C1 segment of cervical spinal cord (tissue), 14 donors: ENCODE data around the gene SGK2.

Experiments
- DNase-seq, 14 donors: peaks; one replicate each; lab custom pipeline; 2025; lab: John Stamatoyannopoulos, UW

Gene SGK2

DNA sequence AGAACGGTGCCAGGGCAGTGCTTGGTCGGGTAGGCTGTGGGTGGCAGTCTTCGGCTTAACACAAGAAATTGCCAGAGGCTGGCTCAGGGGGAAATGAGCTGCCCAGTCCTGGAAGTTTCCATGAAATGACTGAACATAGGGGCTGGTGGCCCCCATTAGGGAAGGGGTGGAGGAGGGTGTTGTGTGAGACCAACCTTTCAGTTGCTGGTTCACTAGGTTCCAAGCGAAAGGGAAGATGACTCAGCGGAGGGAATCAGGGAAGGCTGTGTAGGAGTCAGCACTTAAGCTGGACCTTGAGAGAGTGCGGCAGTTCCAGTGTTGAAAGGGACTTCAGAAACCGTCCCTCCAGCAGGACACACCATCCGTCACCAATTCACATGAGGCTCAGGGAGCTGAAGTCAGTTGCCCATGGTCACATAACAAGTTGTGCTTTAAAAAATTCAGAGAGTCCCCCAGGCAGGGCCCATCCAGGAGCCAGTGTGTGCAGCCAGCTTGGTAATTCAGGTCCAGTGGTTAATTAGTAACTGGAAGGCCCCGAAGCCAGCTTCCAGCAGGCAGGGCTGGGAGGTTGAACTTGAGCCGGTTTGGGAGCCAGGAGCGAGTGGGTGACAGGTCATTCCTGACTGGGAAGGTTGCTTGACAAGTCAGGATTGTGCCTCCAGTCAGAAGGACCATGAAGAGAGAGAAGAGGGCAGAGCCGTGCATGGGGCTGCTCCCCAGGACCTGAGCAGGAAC is at the start of gene SGK2:
TSS of gene SGK2 (plus strand) at position 616 of the 735 bp plus-strand sequence. CDS start 7,469 bp downstream, outside the sequence.
- peak in 3 of 14 donors; percentile 18 to 83 (median 36) for DNase-seq

DNA sequence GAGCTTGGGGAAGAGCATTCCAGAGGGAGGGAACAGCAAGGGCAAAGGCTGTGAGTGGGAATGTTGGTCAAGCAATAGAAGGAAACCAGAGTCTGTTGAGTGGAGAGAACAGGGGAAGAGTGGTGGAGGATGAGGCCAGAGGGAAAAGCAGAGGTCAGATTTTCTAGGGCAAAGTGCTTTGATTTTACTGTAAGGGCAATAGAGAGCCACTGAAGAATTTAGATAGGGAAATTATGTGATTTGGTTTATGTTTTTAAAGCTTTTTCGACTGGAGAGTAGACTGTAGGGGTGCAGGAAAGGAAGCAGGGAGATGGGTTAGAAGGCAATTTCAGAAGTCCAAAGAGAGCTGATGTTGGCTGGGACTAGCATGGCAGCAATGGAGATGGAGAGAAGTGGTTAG is 46.9 kb upstream of the SGK2 start:
- DNase-seq: no peak

DNA sequence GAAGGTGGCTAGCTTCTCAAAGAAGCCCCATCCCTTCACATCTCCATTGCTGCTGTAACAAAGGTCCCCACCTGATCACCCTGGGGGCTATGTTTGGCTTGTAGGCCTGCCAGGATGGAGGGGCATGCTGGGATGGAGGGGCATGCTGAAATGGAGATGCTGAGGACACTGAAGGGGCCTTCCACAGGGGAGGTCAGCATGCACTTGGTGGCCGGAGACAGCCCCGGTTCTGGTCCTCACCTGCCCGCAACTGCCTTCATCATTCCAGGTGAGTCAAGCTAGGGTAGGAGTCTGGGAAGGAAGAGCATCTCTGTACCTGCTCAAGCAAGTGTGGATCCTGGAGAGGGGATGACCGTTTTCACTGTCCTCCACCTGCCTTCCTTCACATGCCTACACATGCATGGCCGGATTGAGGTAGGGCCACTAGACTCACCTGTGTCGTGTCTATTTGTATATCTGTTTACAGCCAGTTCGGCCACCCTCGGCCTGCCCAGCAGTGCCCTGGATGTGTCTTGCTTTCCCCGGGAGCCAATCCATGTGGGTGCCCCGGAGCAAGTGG is 45.4 kb upstream of the SGK2 start:
- DNase-seq: no peak

DNA sequence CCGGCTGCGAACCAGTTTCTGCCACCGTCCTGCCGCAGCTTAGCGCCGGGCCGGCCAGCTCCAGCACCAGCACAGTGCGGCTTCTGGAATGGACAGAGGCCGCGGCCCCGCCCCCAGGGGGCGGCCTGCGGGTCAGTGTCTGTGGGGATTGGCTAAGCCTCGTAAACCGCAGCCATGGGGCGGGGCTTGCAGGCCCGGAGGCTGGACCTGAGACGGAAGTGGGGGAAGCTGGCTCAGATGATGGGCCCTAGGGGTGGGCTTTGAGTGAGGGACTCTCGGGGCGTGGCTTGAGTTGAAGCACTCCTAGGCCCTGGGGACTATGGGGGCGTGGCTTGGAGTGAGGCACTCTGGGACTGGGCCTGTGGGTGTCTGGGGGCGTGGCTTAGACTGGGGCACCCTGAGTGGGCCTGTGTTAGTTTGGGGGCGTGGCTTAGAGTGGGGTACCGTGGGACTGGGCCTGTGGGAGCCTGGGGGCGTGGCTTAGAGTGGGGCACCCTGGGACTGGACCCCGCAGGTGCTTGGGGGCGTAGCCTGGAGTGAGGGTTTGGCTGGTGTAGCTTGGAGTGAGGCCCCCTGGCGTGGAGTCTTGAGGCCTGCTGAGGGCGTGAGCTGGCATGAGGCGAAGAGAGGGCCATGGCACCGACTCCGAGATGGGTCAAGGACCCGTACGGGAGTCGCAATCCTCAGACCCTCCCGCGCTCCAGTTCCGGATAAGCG is 44.7 kb upstream of the SGK2 start:
- DNase-seq: peak; percentile 50 to 98 (median 91)

DNA sequence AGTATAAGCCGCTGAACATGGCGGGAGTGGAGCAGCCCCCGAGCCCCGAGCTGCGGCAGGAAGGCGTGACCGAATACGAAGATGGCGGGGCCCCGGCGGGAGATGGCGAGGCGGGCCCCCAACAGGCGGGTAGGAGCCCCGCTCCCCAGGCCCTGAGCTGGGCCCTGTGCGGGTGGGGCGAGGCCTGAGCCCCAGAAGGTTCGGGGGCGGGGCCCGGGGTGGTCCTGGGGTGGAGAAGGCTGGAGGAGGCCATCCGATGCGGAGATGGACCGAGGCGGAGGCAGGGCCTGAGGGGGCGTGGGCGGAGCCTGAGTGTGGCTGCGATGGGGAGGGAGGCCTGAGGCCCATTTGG is 44.2 kb upstream of the SGK2 start:
- peak in 1 of 14 donors; percentile 61 for DNase-seq

DNA sequence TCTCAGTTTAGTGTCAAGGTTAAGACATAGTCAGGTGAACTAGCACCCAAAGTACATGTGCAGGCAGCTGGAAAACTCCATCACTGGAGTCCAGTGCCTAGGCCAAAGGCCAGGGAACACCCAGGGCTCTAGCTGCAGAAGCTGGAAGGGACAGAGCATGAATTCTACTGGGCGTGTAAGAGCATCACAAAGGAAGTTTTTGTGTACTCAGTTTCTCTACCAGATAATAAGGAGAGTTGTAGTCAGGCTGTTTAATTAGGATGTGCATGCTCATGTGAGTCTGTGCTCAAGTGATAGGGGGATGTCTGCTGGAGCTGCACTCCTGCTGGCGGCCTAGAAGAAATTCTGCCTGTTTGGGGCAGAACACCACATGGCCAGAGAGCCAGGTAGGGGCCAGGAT is 43.2 kb upstream of the SGK2 start:
- peak in 3 of 14 donors; percentile 8 to 27 (median 18) for DNase-seq

DNA sequence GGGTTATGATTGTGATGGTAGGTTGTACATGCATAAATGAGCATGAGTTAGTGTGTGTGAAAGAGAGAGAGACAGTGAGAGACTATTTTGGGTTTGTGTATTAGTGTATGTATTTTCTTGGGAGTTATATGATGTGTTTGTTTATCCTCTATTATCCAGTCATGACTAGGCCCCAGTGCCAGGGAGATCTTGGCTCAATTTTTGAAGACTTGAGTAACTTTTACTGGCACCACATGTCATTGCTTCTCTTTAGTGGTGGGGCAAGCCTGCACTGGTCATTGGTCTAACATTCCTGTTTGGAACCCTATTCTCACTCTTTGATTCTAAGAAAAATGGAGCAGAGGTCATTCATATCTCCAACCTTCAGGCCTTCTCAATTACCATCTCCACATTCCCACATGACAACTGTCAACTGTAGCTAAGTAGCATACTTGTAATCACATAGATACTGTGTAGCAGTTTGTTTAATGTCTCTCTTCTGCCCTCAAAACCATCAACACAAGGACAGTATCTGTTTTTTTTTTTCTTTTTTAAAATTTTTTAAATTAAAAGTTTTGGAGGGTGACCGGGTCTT is 42.5 kb upstream of the SGK2 start:
- no peak for DNase-seq

DNA sequence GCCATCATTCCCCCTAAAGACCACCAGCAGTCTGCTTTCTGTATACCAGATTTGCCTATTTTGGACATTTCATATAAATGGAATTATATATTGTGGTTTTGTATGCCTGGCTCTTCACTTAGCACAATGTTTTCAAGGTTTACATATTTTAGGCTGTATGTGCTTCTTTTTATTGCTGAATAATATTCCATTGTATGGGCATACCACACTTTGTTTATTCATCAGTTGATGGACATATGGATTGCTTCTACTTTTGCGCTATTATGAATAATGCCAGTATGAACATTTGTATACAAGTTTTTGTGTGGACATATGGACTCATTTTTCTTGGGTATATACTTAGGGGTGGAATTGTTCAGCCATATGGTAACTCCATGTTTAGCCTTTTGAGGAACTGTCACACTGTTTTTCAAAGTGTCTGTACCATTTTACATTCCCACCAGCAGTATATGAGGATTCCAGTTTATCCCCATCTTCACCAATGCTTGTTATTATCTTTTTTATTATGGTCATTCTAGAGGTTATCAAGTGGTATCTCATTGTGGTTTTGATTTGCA is 38.7 kb upstream of the SGK2 start:
- DNase-seq: no peak

DNA sequence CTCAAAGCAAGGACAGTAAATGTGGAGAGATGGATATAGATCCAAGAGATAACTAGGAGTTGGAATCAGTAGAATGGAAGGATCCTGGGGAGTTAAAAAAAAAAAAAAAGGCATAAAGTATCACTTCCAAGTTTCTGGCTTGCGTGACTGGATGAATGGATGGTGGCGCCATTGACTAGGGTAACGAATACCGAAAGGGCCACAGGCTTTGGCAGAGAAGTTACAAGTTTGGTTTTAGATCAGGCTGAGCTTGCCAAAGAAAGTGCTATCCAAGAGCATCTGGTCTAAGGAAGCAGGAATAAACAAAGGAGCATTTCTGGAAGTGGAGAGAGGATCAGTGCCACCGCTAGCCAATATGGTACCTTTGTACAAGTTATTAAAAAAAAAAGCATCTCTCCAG is 33.8 kb upstream of the SGK2 start:
- no peak for DNase-seq

DNA sequence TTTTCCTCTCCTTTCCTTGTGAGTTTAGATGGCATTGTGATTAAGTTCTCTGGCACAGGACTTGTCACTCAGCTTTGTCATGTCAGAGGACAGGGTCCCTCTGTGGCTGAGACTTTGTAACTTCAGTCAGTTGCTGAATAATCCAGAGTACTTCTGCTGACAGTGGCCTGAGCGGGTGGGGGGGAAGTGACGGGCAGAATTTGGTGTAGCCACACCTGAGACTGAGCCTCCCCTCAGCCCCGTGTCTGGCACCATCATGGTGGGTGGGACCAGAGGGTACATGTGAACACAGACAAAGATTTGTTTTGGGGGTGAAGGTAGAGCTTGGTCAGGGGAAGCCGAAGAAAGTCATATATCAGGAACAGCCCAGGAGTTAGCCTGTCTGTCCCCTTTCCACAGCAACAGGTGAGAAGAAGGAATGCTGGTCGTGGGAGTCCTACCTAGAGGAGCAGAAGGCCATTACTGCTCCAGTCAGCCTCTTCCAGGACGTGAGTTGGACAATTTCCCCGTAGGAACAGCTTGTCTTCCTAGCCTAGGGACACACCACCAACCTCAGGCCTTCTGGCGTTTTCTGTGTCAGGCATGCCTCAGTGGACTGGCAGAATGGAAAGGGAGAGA is 30.5 kb upstream of the SGK2 start:
- no peak for DNase-seq

DNA sequence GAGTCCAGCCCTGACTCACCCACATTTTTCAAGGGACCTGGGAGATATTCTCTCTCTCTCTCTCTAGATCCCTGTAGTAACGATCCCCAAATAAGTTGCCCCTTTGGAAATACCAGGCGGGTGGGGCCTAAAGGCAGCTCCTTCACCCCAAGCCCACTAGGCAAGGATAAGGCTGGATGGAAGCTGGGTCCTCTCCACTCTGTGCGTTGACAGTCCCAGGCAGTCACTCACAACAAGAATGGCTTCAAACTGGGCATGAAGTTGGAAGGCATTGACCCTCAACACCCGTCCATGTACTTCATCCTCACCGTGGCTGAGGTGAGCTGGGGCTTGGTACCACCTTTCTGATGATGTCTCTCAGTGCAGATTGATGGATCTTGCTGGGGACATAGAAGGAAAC is 29.8 kb upstream of the SGK2 start:
- no peak for DNase-seq

DNA sequence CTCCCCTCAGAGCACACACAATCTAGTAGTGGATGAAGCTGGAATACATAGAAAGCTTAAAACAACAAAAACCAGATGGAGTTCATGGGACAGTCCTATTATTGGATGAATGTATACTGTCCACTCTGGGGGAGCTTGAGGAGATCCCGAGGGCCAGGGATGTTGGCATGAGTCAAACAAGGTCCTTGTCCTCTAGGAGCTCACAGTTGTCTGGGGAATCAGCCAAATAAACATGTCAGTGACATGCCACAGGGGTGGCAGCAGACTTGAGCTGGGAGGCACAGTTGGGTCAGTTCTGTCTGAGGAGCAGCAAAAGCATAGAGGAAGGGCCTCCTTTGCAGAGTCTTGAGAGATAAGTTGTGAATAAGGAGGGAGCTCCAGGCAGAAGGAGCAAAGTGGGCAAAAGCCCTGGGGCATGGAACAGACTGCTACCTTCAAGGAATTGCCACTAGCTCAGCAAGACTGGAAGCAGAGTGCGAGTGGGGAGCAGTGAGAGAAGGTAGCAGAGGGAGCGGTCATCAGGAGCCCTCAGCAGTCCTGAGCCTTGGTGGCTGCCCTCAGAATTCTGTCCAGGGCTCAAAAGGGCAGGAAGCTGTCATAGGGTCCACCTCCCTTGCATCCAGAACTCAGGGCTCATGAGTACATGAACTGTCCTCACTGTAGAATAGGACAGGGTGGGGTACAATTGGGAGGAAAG is 29.2 kb upstream of the SGK2 start:
- DNase-seq: no peak

DNA sequence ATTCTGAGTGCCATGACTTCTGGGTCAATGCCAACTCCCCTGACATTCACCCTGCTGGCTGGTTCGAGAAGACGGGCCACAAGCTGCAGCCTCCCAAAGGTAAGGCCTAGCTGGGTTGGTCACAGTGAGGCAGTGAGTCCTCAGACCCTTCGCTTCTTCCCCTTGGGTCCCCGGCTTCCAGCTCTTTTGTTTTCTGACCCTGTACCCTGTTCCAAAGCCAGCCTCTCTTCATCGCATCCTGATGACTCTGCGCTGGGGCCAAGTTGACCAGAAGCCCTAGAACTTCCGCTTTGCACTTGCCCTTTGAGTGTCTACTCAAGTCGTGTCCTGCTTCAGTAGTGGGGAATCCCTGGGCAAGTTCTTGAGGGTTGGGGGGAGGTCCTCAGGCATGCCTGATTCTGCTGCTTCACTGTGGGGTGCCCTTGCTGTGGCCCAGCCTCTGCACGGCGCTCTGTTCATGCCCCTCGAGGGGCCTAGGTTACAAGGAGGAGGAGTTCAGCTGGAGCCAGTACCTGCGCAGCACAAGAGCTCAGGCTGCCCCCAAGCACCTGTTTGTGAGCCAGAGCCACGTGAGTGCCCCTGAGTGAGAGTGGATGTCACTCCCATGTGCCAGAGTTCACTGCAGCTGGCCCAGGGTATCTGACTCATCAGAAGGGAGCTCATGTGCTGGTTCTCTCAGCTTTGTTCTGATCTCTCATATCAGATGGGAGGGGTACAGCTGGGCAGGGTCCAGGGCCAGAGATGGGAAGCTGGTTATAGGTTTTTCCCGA is 28.3 kb upstream of the SGK2 start:
- DNase-seq: peak in 2 of 14 donors; percentile 37 to 62

DNA sequence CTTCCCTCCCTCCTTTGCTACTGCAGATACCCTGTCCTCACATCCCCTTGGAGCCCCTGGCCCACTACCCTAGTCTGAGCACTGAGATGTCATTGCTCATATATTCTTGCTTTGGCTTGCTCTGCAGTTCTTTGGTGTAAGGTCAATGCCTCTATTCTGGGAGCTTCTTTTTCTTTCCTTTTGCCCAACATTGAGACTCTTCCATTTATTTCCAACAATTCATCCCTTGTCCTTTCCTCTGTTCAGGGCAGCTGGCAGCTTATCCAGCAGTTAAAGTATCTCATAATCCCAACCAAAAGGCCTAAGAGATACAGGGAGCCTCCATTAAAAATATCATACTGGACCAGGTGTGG is 27.8 kb upstream of the SGK2 start:
- no peak for DNase-seq

DNA sequence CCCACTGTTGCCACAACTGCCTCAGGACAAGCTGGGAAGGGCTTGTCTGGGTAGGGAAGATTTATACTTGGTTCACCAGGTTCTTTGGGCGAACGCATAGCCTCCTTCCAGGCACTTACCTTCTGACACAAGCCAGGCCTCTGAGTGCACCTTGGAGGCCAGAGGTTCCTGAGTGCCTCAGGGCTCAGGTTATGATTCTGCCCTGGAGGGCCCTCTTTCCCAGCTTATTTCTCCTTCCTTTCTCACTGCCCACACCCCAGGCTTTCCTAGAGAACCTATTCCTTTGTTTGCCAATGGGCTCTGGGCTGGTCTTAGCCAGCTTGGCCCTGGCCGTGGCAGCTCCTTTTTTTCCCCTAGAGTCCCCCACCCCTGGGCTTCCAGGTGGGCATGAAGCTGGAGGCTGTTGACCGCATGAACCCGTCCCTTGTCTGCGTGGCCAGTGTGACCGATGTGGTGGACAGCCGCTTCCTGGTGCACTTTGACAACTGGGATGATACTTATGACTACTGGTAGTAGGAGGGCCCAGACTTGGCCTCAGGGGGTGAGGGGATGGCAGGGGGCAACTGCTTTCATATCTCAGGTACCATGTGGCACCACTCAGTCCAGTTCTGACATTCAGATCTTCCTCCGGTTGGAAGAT is 26.3 kb upstream of the SGK2 start:
- no peak for DNase-seq

DNA sequence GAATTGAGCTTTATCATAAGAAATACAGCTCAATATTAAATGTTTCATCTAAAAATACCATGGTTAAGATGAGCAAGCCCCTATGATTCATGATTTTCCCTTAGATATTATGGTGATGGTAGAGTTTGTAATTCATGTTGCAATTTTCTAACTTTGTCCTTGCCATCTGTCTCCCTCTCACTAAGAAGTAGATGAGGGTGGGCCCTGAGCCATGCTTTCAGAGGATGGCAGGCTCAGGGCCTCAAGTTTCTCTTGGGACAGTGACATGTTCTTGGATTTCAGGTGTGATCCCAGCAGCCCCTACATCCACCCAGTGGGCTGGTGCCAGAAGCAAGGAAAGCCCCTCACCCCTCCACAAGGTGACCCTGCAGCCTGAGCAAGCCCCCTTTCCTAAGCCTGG is 25.8 kb upstream of the SGK2 start:
- no peak for DNase-seq

DNA sequence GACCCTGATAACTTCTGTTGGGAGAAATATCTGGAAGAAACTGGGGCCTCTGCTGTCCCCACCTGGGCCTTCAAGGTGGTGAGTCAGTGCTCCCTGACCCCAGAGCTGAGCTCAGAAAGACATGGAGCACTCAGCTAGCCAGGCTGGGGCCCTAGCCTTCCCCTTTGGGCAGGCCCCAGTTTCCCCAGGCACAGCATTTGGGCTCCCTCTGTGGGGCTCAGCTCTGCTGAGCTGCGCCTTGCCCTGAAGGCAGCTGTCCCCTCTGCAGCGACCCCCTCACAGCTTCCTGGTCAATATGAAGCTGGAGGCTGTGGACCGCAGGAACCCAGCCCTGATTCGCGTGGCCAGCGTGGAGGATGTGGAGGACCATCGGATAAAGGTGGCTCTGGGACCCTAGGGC is 24.8 kb upstream of the SGK2 start:
- no peak for DNase-seq

DNA sequence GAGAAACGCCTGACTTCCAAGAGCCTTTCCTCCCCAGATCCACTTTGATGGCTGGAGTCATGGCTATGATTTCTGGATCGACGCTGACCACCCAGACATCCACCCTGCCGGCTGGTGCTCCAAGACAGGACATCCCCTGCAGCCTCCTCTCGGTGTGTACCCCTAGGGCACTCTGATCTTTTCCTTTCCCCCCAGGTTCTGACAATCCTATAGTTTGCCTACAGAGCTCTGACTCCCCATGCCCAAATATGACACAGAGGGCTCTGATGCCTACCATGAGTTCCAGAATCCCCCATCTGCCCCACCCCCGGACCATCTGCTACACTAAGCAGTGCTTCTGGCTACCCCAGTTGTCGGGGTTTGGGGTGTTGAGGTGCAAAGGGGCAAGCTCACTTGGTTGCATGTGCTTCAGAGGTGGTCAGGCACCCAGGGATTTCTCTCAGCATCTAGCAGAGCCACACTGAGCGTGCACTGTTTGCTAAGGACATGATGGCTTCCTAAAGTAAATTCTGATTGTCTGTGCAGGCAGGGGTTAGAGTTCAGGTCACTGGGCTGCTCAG is 24.0 kb upstream of the SGK2 start:
- no peak for DNase-seq

DNA sequence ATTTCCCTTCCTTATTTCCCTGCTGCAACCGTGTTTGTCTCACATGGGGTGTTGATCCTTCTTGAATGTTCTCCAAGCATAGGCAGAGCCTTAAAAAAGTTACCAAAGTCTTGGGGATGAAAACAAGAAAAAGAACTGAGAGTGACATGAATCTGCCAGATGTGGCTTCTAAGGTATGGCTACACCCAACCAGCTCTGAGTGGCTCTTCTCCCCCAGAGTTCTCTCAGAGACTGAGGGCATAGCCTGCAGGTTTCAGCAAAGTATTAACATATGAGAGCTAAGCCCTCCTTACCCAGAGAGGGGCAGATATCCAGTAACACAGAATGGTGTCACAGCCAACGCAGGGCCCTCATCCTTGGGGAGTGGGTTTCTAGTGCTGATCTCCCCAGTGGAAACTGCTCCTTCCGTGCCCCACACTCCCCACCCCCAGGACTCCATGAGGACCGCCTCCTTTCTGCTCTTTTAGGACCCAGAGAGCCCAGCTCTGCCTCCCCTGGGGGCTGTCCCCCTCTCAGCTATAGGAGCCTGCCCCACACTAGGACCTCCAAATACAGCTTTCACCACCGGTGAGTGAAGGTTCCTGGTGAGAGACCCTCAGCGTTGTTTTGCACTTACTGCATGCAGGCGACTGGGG is 23.3 kb upstream of the SGK2 start:
- DNase-seq: no peak
